ENCODE data around the gene CYB5A.

CYB5A gene

DNA sequence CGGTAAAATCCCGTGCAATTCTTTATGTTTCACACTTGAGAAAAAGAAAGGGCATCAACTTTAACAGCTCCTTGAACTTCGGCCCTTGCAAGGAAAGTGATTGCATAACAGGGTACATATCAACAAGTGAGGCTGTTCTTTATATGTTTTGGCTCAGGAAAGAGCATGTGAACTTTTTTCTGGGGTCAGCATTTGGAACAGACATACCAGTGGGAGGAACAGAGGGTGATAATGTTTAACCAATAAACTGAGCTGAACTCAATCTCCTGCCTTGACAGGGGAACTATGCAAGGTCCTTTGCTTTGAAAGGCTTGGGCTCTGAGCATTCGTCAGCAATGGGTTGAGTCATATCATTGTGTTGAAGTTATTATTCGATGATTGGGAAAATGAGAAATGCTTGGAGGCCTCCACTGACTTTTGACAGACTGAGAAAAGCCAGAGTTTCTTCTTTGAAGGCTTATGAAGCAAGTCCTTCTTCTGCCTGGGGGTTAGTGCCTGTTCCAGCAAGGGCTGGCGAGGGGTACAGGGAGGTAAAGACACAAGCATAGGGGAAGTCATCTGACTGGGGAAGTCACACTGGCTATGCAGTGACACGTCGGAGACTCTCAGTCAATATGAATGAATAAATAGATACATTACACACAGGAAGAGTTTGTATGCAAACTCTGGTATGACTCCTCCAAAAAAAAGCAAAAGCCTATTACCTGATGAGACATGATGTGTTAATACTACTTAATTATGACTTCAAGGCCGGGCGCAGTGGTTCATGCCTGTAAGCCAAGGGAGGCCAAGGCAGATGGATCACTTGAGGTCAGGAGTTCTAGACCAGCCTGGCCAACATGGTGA lies 57.2 kb downstream of the CYB5A start:
- TF ChIP-seq, protein P1, sequence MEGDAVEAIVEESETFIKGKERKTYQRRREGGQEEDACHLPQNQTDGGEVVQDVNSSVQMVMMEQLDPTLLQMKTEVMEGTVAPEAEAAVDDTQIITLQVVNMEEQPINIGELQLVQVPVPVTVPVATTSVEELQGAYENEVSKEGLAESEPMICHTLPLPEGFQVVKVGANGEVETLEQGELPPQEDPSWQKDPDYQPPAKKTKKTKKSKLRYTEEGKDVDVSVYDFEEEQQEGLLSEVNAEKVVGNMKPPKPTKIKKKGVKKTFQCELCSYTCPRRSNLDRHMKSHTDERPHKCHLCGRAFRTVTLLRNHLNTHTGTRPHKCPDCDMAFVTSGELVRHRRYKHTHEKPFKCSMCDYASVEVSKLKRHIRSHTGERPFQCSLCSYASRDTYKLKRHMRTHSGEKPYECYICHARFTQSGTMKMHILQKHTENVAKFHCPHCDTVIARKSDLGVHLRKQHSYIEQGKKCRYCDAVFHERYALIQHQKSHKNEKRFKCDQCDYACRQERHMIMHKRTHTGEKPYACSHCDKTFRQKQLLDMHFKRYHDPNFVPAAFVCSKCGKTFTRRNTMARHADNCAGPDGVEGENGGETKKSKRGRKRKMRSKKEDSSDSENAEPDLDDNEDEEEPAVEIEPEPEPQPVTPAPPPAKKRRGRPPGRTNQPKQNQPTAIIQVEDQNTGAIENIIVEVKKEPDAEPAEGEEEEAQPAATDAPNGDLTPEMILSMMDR (IDR thresholded peaks at IDR 0.05; ENCODE audit: borderline replicate concordance, insufficient read depth, low read depth, low read length): no peak

GRCh38 chr18:74233933-74234325 lies 57.8 kb downstream of the CYB5A start:
- H3K4me3 ChIP-seq (ENCODE audit: low read depth, low read length): no peak overlapping the region
- TF ChIP-seq, protein P1 (IDR thresholded peaks at IDR 0.05; ENCODE audit: borderline replicate concordance, insufficient read depth, low read depth, low read length): no peak

More for the DNA sequence above, 57.2 kb downstream of the CYB5A start:
- no peak overlapping the region for H3K4me3 ChIP-seq (ENCODE audit: low read depth, low read length)

- no peak overlapping the region for H3K4me3 ChIP-seq (ENCODE audit: low read depth, low read length)
- TF ChIP-seq, protein P1 (IDR thresholded peaks at IDR 0.05; ENCODE audit: borderline replicate concordance, insufficient read depth, low read depth, low read length): no peak
These were observed 60.6 kb downstream of the CYB5A start for GRCh38 chr18:74230922-74231714.

DNA sequence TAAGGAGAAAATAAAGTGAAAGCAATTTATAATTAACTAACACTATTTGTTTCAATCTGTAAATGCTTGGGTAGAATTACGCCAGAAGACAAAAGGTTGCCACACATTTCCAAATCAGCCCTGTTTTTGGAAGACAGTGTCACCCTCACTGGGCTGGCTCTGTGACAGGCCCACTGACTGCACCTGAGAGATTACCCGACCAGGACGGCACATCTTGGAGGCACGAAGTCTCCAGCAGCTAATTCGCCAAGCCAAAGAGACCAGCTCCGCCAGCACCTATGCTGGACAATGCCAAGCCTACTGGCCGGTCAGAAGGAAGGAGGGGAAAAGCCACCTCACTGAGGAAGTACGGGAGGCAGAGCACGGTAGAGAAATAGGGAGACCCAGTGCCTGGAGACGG lies 61.9 kb downstream of the CYB5A start:
- TF ChIP-seq, protein P1 (IDR thresholded peaks at IDR 0.05; ENCODE audit: borderline replicate concordance, insufficient read depth, low read depth, low read length): no peak
- H3K4me3 ChIP-seq (ENCODE audit: low read depth, low read length): no peak overlapping the region

GRCh38 chr18:74229005-74229404 lies 62.8 kb downstream of the CYB5A start:
- no peak overlapping the region for H3K4me3 ChIP-seq (ENCODE audit: low read depth, low read length)
- TF ChIP-seq, protein P1 (IDR thresholded peaks at IDR 0.05; ENCODE audit: borderline replicate concordance, insufficient read depth, low read depth, low read length): no peak

GRCh38 chr18:74228312-74228711 lies 63.5 kb downstream of the CYB5A start:
- TF ChIP-seq, protein P1 (IDR thresholded peaks at IDR 0.05; ENCODE audit: borderline replicate concordance, insufficient read depth, low read depth, low read length): no peak
- no peak overlapping the region for H3K4me3 ChIP-seq (ENCODE audit: low read depth, low read length)
